Heart left ventricle (tissue), 13 donors: ENCODE results near the gene SOX10.
"Not testable (repeated sequence)": the region's sequence is repeated elsewhere in the genome, so short reads cannot be mapped to it uniquely, and the experiment has no call there.

Experiments
- POLR2A ChIP-seq, 2 donors: fragments of 450-650 bp; IDR thresholded peaks; one replicate each; pipeline ENCODE4 v1.6.1; 2017; ENCODE audit warnings: antibody characterized with exemption in 2 of 2, mild to moderate bottlenecking in 2 of 2, moderate library complexity in 2 of 2
- TF ChIP-seq, protein P1 (sequence below), 12 donors: fragments of 200-600 bp; sonication (generic) in 4 of 12; IDR thresholded peaks; one replicate each; pipeline versions ENCODE4 v1.5.0 to v1.8.0; 2018 to 2022; ENCODE audit warnings: antibody characterized with exemption in 12 of 12, mild to moderate bottlenecking in 5 of 12
- donor health status: ischemic (EF 13 %, LVEDD 7.1; RV severe dilation, severe dysfunction).
- donor health status: DM: no; HTN: yes; CAD: no.
- donor health status: DM: no; HTN: no; CAD: no.
- donor health status: ischemic (EF 25% LVEDD 6.9; RV normal size, moderate dysfunction).
- donor health status: ischemic (EF 25% LVEDD 5.7; RV mildly dilated, moderate dysfunction).
- donor health status: ischemic (EF 35%, LVEDD 5.7; RV mildly dilated, moderate dysfunction).
- donor health status: nonischemic (EF 11% LVEDD 7.7; RV severe dilation, severe dysfunction).
- donor health status: DM: yes; HTN: yes; CAD: no.
- donor health status: PGD.
- donor health status: ischemic (EF 29% LVEDD 5.4; RV normal size, mild dysfunction).
- donor health status: nonischemic (EF 23%, LVEDD 6.1; RV moderate dilation, normal function).

DNA sequence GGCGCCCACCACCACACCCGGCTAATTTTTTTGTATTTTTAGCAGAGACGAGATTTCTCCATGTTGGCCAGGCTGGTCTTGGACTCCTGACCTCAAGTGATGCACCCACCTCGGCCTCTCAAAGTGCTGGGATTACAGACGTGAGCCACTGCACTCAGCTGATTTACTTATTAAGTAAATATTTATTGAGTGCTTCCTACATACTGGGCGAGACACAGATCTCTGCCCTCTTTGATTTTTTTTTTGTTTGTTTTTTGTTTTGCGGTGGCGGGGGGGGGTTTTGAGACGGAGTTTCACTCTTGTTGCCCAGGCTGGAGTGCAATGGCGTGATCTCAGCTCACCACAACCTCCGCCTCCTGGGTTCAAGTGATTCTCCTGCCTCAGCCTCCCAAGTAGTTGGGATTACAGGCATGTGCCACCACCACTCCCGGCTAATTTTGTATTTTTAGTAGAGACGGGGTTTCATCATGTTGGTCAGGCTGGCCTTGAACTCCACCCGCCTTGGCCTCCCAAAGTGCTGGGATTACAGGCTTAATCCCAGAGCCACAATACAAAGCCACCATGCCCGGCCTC lies 28.4 kb downstream of the SOX10 start:
- TF ChIP-seq, protein P1, sequence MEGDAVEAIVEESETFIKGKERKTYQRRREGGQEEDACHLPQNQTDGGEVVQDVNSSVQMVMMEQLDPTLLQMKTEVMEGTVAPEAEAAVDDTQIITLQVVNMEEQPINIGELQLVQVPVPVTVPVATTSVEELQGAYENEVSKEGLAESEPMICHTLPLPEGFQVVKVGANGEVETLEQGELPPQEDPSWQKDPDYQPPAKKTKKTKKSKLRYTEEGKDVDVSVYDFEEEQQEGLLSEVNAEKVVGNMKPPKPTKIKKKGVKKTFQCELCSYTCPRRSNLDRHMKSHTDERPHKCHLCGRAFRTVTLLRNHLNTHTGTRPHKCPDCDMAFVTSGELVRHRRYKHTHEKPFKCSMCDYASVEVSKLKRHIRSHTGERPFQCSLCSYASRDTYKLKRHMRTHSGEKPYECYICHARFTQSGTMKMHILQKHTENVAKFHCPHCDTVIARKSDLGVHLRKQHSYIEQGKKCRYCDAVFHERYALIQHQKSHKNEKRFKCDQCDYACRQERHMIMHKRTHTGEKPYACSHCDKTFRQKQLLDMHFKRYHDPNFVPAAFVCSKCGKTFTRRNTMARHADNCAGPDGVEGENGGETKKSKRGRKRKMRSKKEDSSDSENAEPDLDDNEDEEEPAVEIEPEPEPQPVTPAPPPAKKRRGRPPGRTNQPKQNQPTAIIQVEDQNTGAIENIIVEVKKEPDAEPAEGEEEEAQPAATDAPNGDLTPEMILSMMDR (IDR thresholded peaks at IDR 0.05): not testable (repeated sequence)
- TF ChIP-seq POLR2A (IDR thresholded peaks at IDR 0.05): not testable (repeated sequence)
